MM.1S (cell line): Measurements from ENCODE around the gene IMMP2L.
"Not testable (repeated sequence)": the region's sequence is repeated elsewhere in the genome, so short reads cannot be mapped to it uniquely, and the experiment has no call there.

Source experiments
- DNase-seq: peaks from one replicate; pipeline ENCODE4 v3.0.0-alpha.2; 2015
- H2AFZ ChIP-seq: fragments of 300-600 bp; sonication (generic); 2 replicates; pipeline ENCODE4 v1.6.0; 2016; ENCODE audit warnings: antibody characterized with exemption, low read length
- H3F3A ChIP-seq: fragments of 300-600 bp; sonication (generic); 2 replicates; pipeline ENCODE4 v1.6.1; 2016; ENCODE audit warnings: mild to moderate bottlenecking, antibody characterized with exemption, low read length, moderate library complexity, mixed read lengths; ENCODE audit not compliant: insufficient read depth
- H3K27ac ChIP-seq: fragments of 300-600 bp; sonication (generic); 2 replicates; pipeline ENCODE4 v1.5.1; 2016; ENCODE audit warnings: mild to moderate bottlenecking, low read length
- H3K27me3 ChIP-seq: fragments of 300-600 bp; sonication (generic); replicated peaks from 2 replicates; pipeline ENCODE4 v1.6.0; 2016; ENCODE audit warnings: low read length; ENCODE audit not compliant: insufficient read depth
- H3K36me3 ChIP-seq: fragments of 300-600 bp; sonication (generic); replicated peaks from 2 replicates; pipeline ENCODE4 v1.6.1; 2016; ENCODE audit warnings: mild to moderate bottlenecking, low read length, mixed read lengths; ENCODE audit not compliant: insufficient read depth
- H3K4me1 ChIP-seq: fragments of 300-600 bp; sonication (generic); 2 replicates; pipeline ENCODE4 v1.6.1; 2016; ENCODE audit warnings: low read length, mixed read lengths
- H3K4me2 ChIP-seq: fragments of 300-600 bp; sonication (generic); 2 replicates; pipeline ENCODE4 v1.6.0; 2016; ENCODE audit warnings: low read depth, low read length
- H3K4me3 ChIP-seq: fragments of 300-600 bp; sonication (generic); 2 replicates; pipeline ENCODE4 v1.5.1; 2016; ENCODE audit warnings: low read length, mixed read lengths
- H3K79me2 ChIP-seq: fragments of 300-600 bp; sonication (generic); 2 replicates; pipeline ENCODE4 v1.6.1; 2016; ENCODE audit warnings: mixed run types, low read length, mixed read lengths
- H3K9ac ChIP-seq: fragments of 300-600 bp; sonication (generic); 2 replicates; pipeline ENCODE4 v1.6.1; 2016; ENCODE audit warnings: low read length, mixed read lengths
- H3K9me2 ChIP-seq: fragments of 300-600 bp; sonication (generic); replicated peaks from 2 replicates; pipeline ENCODE4 v1.6.1; 2016; ENCODE audit warnings: mild to moderate bottlenecking, low read length, mixed read lengths; ENCODE audit not compliant: insufficient read depth
- H3K9me3 ChIP-seq: fragments of 300-600 bp; sonication (generic); replicated peaks from 2 replicates; pipeline ENCODE4 v1.6.1; 2016; ENCODE audit warnings: mild to moderate bottlenecking, low read length, mixed read lengths; ENCODE audit not compliant: insufficient read depth
- H4K20me1 ChIP-seq: fragments of 300-600 bp; sonication (generic); 2 replicates; pipeline ENCODE4 v1.6.1; 2016; ENCODE audit warnings: mild to moderate bottlenecking, low read length, moderate library complexity, mixed read lengths; ENCODE audit not compliant: insufficient read depth
- CTCF ChIP-seq: fragments of 300-600 bp; sonication (generic); IDR thresholded peaks from 2 replicates; pipeline ENCODE4 v1.5.1; 2016; ENCODE audit warnings: antibody characterized with exemption, low read length, mixed read lengths
- EZH2 ChIP-seq: fragments of 300-600 bp; sonication (generic); optimal IDR thresholded peaks from 2 replicates; pipeline ENCODE3; 2017; ENCODE audit warnings: low read depth, mild to moderate bottlenecking, antibody characterized with exemption, low read length, mixed read lengths
- EZH2phosphoT487 ChIP-seq: fragments of 300-600 bp; sonication (generic); IDR thresholded peaks from 2 replicates; pipeline ENCODE4 v1.6.1; 2018; ENCODE audit warnings: antibody characterized with exemption, low read length

Gene IMMP2L

GRCh38 chr7:111510062-111510461 is 52.2 kb downstream of the IMMP2L start:
- TF ChIP-seq EZH2 (no peak), CTCF (no peak), EZH2phosphoT487 (no peak)
- Histone ChIP-seq H3K4me1 (no peaks in the 10 kb centered on the region), H4K20me1 (no peaks in the 10 kb centered on the region), H3K4me2 (no peak overlapping the region), H3K27me3 (no peaks in the 10 kb centered on the region), H3F3A (no peaks in the 10 kb centered on the region), H3K79me2 (no peaks in the 10 kb centered on the region), H2AFZ (no peak overlapping the region), H3K36me3 (no peaks in the 10 kb centered on the region), H3K9me3 (no peaks in the 10 kb centered on the region), H3K4me3 (no peak overlapping the region), H3K27ac (no peak overlapping the region), H3K9me2 (no peaks in the 10 kb centered on the region), H3K9ac (no peak overlapping the region)
- DNase-seq = no peak

- H3F3A ChIP-seq = no peaks in the 10 kb centered on the region
- H3K36me3 ChIP-seq = no peaks in the 10 kb centered on the region
- H3K9ac ChIP-seq = no peak overlapping the region
- no peaks in the 10 kb centered on the region for H3K27me3 ChIP-seq
- no peaks in the 10 kb centered on the region for H3K4me1 ChIP-seq
- H3K27ac ChIP-seq = no peak overlapping the region
- TF ChIP-seq CTCF = no peak
- TF ChIP-seq EZH2 = no peak
- no peaks in the 10 kb centered on the region for H3K9me2 ChIP-seq
- DNase-seq = no peak
- H3K4me2 ChIP-seq = no peak overlapping the region
- no peaks in the 10 kb centered on the region for H4K20me1 ChIP-seq
- no peaks in the 10 kb centered on the region for H3K79me2 ChIP-seq
- H3K4me3 ChIP-seq = no peak overlapping the region
- H2AFZ ChIP-seq = no peak overlapping the region
- no peaks in the 10 kb centered on the region for H3K9me3 ChIP-seq
Measured at GRCh38 chr7:111509288-111509687, 53.0 kb downstream of the IMMP2L start.

GRCh38 chr7:111508387-111508786 is 53.9 kb downstream of the IMMP2L start:
- no peak overlapping the region for H3K4me2 ChIP-seq
- no peak overlapping the region for H3K4me3 ChIP-seq
- no peak for TF ChIP-seq EZH2phosphoT487
- no peak for TF ChIP-seq EZH2
- no peak for TF ChIP-seq CTCF
- H3F3A ChIP-seq = no peaks in the 10 kb centered on the region
- DNase-seq = no peak
- no peaks in the 10 kb centered on the region for H3K9me2 ChIP-seq
- no peak overlapping the region for H3K27ac ChIP-seq
- no peaks in the 10 kb centered on the region for H3K9me3 ChIP-seq
- no peak overlapping the region for H3K9ac ChIP-seq
- H4K20me1 ChIP-seq = no peaks in the 10 kb centered on the region
- H3K36me3 ChIP-seq = no peaks in the 10 kb centered on the region
- H3K27me3 ChIP-seq = no peaks in the 10 kb centered on the region
- no peaks in the 10 kb centered on the region for H3K4me1 ChIP-seq
- H2AFZ ChIP-seq = no peak overlapping the region
- no peaks in the 10 kb centered on the region for H3K79me2 ChIP-seq

- not testable (repeated sequence) for H3K4me2 ChIP-seq, H3K79me2 ChIP-seq, H3K36me3 ChIP-seq, H3F3A ChIP-seq, H3K4me3 ChIP-seq, H3K27ac ChIP-seq, H3K4me1 ChIP-seq, H4K20me1 ChIP-seq, H3K9me3 ChIP-seq, H3K27me3 ChIP-seq, H2AFZ ChIP-seq, H3K9ac ChIP-seq, DNase-seq, H3K9me2 ChIP-seq
Measured at GRCh38 chr7:111505422-111505821, 56.9 kb downstream of the IMMP2L start.

- not testable (repeated sequence) for H3K27ac ChIP-seq
Measured at GRCh38 chr7:111501799-111502198, 60.5 kb downstream of the IMMP2L start.

More at GRCh38 chr7:111501799-111502198, 60.5 kb downstream of the IMMP2L start:
- H3K4me2 ChIP-seq, H4K20me1 ChIP-seq, H2AFZ ChIP-seq, H3K4me1 ChIP-seq, H3F3A ChIP-seq, H3K27me3 ChIP-seq, H3K9ac ChIP-seq, H3K9me2 ChIP-seq, H3K79me2 ChIP-seq, H3K4me3 ChIP-seq, H3K36me3 ChIP-seq, DNase-seq, H3K9me3 ChIP-seq: not testable (repeated sequence)
